ENCODE results near the gene CDS2. TPM values are rescaled to one million over a fixed set of nuclear protein-coding genes. Genes with fewer than 3 reads are reported as not detected.

Gene CDS2
- total and polyA plus RNA-seq, 10 of the 15 experiments (the other 5 are each of a cell fraction or from before 2014, with no cell fraction given) = 11.5 to 94.7 (median 23.1) TPM

GRCh38 chr20:5122873-5123260 lies 3.9 kb upstream of the CDS2 start:
- ATAC-seq = no peak
- no peaks in the 10 kb centered on the region for H3K36me3 ChIP-seq (ENCODE audit: control insufficient read depth in 2 of 2, insufficient read depth in 2 of 2, low read length in 1 of 2)
- no peak overlapping the region for H3K4me3 ChIP-seq
- BruUV-seq (replicated peaks) = no TSS peak
- no peak for TF ChIP-seq IKZF1 (conservative IDR thresholded peaks at IDR 0.05)
- no peak for TF ChIP-seq ZBED1 (IDR thresholded peaks at IDR 0.05; ENCODE audit: borderline replicate concordance)
- TF ChIP-seq HDGF (IDR thresholded peaks at IDR 0.05) = no peak
- TF ChIP-seq ZNF274 (IDR thresholded peaks at IDR 0.05; ENCODE audit: insufficient read depth, insufficient read length) = no peak
- no peak for TF ChIP-seq SUZ12 (IDR thresholded peaks at IDR 0.05; ENCODE audit: unreplicated experiment)
- TF ChIP-seq YY1 (IDR thresholded peaks at IDR 0.05; ENCODE audit: low read depth, low read length) = no peak
- no peak for TF ChIP-seq MTA3 (IDR thresholded peaks at IDR 0.05; ENCODE audit: borderline replicate concordance, low read length)
- no peak overlapping the region for H3K27ac ChIP-seq (ENCODE audit: control insufficient read depth, insufficient read depth)
- H4K20me1 ChIP-seq (ENCODE audit: control insufficient read depth, insufficient read depth) = no peaks in the 10 kb centered on the region
- intact Hi-C loops (cut with micrococcal nuclease; ENCODE audit: unreplicated experiment) = loop anchor here (5.0 kb wide), 1 partner anchor 311 kb away; no protein-coding TSS in a partner anchor
- H3K4me1 ChIP-seq (ENCODE audit: control insufficient read depth, insufficient read depth, low read length) = peaks cover 5% of the 10 kb centered on the region
- no peak overlapping the region for H3K9ac ChIP-seq (ENCODE audit: control insufficient read depth, insufficient read depth, low read length)
- ChIA-PET CTCF (interaction anchor here (0.9 to 2.0 kb wide), 2 partner anchors 82 to 100 kb away, joined by 3 to 5 read pairs; no protein-coding TSS in a partner anchor), POLR2A (interaction anchor here (0.8 kb wide), 1 partner anchor 24 kb away, joined by 3 read pairs; no protein-coding TSS in a partner anchor), RAD21 (ENCODE audit: unreplicated experiment) (interaction anchor here (1.4 kb wide), 1 partner anchor 69 kb away, joined by 9 read pairs; no protein-coding TSS in a partner anchor), SMC1A (ENCODE audit: uncharacterized antibody, unreplicated experiment) (interaction anchor here (1.2 to 4.9 kb wide), 2 partner anchors 70 to 100 kb away, joined by 3 to 55 read pairs; no protein-coding TSS in a partner anchor)
- FAIRE-seq = no peak
- WGBS (ENCODE audit: insufficient coverage, insufficient replicate concordance, low lambda C conversion rate, missing lambda C conversion rate) = 93% methylated on average over 1 of the region's 1 CpG
- no peaks in the 10 kb centered on the region for H3K9me3 ChIP-seq (replicated peaks; ENCODE audit: control insufficient read depth, insufficient read depth, low read length)
- no peak overlapping the region for H3K4me2 ChIP-seq (ENCODE audit: control insufficient read depth, insufficient read depth)
- no peaks in the 10 kb centered on the region for H3K27me3 ChIP-seq (replicated peaks in 1 of 2; ENCODE audit: control insufficient read depth in 2 of 2, insufficient read depth in 2 of 2, low read length in 1 of 2)
- in situ Hi-C loops (cut with MboI) = loop anchor here (5.0 kb wide), 1 partner anchor 64 kb away; no protein-coding TSS in a partner anchor
- H3K79me2 ChIP-seq (ENCODE audit: control insufficient read depth, insufficient read depth, low read length) = peaks cover 29% of the 10 kb centered on the region
- H2AFZ ChIP-seq (ENCODE audit: control insufficient read depth, low read depth, low read length) = no peak overlapping the region
- no peak for DNase-seq (ENCODE audit: low read depth, low spot score)

All from GM12878 (cell line).